AG10803 (cell line): Measurements from ENCODE around the gene METTL1.

Experiments used
- DNase-seq: peaks from one replicate; pipeline ENCODE4 v3.0.0; 2010; ENCODE audit warnings: low read depth
- H3K4me3 ChIP-seq: 2 replicates; pipeline ENCODE4 v1.5.1; 2011; ENCODE audit warnings: mild to moderate bottlenecking, low read length, control low read depth
- TF ChIP-seq, protein P1 (sequence below): conservative IDR thresholded peaks from 2 replicates; pipeline ENCODE4 v1.5.1; 2011; ENCODE audit warnings: mild to moderate bottlenecking, low read length, control low read depth, inconsistent platforms

The METTL1 gene

DNA sequence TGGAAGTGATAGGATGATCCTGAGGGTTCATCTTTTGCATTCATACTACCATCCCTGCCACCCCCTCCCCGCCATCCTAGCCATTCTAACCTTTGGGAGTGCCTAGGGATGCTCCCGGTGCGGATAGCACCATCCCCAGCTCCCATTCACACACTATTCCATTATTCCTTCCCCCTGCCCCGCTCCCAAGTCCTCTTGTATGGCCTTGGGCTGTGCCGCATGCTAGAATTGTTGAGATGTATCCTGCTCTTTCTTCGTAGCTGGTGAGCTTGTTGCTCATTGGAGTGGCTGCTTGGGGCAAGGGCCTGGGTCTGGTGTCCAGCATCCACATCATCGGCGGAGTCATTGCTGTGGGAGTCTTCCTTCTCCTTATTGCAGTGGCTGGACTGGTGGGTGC lies 26.4 kb downstream of the METTL1 start:
- DNase-seq: no peak
- TF ChIP-seq, protein P1, sequence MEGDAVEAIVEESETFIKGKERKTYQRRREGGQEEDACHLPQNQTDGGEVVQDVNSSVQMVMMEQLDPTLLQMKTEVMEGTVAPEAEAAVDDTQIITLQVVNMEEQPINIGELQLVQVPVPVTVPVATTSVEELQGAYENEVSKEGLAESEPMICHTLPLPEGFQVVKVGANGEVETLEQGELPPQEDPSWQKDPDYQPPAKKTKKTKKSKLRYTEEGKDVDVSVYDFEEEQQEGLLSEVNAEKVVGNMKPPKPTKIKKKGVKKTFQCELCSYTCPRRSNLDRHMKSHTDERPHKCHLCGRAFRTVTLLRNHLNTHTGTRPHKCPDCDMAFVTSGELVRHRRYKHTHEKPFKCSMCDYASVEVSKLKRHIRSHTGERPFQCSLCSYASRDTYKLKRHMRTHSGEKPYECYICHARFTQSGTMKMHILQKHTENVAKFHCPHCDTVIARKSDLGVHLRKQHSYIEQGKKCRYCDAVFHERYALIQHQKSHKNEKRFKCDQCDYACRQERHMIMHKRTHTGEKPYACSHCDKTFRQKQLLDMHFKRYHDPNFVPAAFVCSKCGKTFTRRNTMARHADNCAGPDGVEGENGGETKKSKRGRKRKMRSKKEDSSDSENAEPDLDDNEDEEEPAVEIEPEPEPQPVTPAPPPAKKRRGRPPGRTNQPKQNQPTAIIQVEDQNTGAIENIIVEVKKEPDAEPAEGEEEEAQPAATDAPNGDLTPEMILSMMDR: no peak
- peak overlapping the region; percentile 99 for H3K4me3 ChIP-seq

DNA sequence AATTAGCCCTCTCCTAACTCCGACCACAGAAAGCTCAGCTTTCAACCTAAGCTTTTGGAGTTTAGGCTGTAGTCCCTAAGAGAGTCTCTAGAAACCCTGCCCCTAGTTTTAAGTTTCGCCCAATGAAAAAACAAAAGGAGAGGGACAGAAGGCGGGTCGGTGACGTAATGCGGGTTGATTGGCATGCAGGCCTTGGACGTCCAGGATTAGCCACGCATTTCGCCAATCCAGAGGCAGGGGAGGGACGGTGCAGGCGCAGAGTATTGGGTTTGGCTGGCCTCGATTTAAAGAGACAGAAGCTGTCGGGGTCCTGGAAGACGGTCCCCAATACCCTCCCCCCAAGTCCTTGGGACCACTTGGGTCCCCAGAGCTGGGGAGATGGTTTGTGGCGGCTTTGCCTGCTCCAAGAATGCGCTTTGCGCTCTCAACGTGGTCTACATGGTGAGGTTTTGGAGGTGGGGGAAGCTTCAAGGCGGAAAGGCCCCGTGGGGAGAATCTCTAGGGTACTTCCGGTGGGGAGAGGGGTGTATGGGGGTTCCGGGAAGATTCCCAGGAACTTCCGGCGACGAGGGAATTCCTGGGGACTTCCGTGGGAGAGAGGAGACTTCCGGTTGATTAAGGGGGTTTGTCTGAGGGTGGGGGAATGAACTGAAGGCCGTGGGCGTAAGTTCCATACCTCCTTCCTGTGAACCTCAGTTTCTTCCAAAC lies 27.0 kb downstream of the METTL1 start, which contains the start of gene TSPAN31:
Gene TSPAN31 (plus strand): TSS at position 263 of the 708 bp plus-strand sequence. CDS start 116 bp downstream, at position 379.
- peak; percentile 98 for DNase-seq
- TF ChIP-seq, protein P1: no peak
- H3K4me3 ChIP-seq: peak within 1 kb of the TSS; percentile 99

DNA sequence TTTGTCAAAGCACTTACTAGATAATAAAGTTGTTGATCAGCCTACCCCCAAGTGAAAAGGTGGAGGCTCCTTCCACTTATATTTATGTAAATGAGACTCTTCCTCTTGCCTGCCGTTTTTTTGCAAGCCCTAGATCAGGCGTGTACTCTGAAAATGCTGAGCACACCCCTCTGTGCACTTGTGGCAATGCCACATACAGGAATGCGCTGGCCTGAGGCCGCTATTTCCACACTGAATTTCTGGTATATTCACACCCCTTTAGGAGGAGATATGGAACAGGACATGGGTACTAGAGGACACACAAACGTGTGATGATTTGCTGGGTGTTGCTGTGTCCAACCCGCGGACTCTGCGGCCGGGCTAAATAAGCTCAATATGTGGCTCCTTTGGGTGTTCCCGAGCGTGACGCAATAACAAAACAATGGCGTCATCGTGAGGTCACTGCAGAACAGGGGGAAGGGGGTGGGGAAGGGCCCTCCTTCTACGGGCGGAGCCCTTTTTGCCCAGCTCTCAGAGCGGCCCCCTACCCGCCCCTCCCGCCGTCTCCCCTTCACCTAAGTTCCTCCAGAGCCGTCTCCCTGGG lies 27.6 kb downstream of the METTL1 start:
- H3K4me3 ChIP-seq: peak overlapping the region; percentile 99
- DNase-seq: peak; percentile 82
- TF ChIP-seq, protein P1: no peak

DNA sequence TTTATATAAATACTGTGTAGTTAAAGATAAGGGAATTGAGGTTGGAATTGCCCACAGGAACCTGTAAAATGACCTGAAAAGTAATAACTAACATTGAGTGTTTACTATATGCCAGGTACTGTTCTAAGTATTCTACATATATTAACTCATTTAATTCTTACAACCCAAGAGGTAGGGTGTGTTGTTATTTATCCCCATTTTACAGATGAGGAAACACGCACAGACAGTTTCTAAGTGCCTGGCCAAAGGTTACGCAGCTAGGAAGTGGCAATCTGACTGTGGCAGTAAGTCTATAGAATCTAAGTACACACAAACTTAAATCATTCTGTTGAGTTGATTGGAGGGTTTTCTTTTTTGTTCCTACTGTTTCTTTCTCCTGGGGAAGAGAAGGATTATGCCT lies 28.1 kb downstream of the METTL1 start:
- no peak for DNase-seq
- TF ChIP-seq, protein P1: no peak
- no peak overlapping the region for H3K4me3 ChIP-seq

DNA sequence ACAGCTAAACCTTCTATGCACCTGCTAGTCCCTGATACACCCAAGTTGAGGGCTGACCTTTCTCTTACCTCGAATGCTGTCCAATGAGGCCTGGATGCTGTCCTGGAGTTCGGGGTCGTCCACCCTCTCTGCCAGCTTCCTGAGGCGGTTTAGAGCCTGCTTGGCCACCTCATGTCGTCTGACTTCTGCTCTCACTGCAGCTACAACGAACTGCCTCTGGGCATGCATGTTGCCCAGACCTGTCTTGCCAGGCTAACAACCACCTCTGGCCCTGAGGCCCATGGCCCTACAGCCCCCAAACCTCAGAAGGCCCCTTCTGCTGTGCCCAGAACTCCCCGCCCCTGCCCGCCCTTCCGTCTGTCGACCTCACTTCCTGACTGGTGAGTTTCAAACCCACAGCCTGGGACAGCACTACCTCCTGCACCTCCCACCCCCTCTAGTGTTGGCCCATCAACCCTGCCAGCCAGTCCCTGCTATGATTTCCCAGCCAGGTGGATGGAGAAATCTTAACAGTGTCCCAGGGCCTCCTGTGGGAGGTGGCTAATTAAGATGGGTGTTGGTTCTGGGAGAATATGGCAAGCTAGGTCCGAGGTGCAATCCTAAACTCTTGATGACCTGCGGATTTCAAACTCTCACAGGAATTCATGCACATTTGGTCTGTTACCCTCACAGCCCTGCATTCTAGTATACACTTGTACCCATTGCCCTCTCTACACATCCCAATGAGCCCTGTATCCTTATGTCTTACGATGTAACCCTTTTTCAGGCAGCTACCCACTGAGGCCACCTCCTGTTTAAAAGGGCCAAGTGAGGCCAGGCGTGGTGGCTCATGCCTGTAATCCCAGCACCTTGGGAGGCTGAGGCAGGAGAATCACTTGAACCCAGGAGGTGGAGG lies 29.8 kb downstream of the METTL1 start:
- no peak overlapping the region for H3K4me3 ChIP-seq
- no peak for DNase-seq
- TF ChIP-seq, protein P1: no peak

DNA sequence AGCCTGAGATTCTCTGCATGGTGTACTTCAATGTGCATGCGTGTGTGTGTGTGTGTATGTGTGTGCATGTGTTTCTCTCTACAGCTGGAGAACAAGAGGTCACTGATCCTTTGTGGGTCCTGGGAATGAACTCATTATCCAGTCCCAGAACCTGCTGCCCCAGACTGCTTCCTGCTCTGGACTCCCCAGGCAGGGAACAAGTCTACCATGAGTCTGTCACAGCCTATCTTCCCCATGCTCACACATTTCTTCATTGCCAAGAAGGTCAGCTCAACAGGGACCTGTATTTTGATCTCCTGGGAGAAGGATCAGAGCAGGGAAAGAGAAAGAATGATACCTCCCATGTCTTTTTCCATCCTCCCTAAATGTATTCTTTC lies 30.5 kb downstream of the METTL1 start:
- TF ChIP-seq, protein P1: no peak
- no peak for DNase-seq
- H3K4me3 ChIP-seq: no peak overlapping the region
